Activated T-cell treated with anti-CD3 and anti-CD28 coated beads, Interleukin-2, amount 50 U/mL, for 72 hours (primary cell): ENCODE data around the gene IL17RD. TPM values are rescaled to one million over a fixed set of nuclear protein-coding genes. Genes with fewer than 3 reads are reported as not detected.
A peak's percentile ranks its signal among the peaks of the same experiment; 100 is the strongest.
"Not testable (repeated sequence)": the region's sequence is repeated elsewhere in the genome, so short reads cannot be mapped to it uniquely, and the experiment has no call there.

Source experiments
- ATAC-seq, 2 donors: fragments of 150-1000 bp; cut with Tn5 transposase; replicated peaks in 1 of 2; 2 replicates each; pipeline ENCODE4 v1.10.0; 2021; ENCODE audit warnings: moderate library complexity in 2 of 2, mild to moderate bottlenecking in 1 of 2
- DNase-seq, 2 donors: peaks; one replicate each; pipeline ENCODE4 v3.0.0; 2021 to 2022; ENCODE audit warnings: mixed read lengths in 1 of 2
- H3K27ac Mint-ChIP-seq: one replicate; pipeline ENCODE4 v1.8.0; 2022; ENCODE audit warnings: mild to moderate bottlenecking, moderate library complexity, mixed read lengths
- H3K27me3 Mint-ChIP-seq: one replicate; pipeline ENCODE4 v1.8.0; 2022; ENCODE audit warnings: low read depth, mixed read lengths
- H3K36me3 Mint-ChIP-seq, 2 donors: one replicate each; pipeline ENCODE4 v1.8.0; 2022; ENCODE audit warnings: mixed read lengths in 2 of 2, mild to moderate bottlenecking in 1 of 2; ENCODE audit not compliant: insufficient read depth in 2 of 2
- H3K4me1 Mint-ChIP-seq: one replicate; pipeline ENCODE4 v1.8.0; 2022; ENCODE audit warnings: low read depth, mixed read lengths
- H3K4me3 Mint-ChIP-seq, 2 donors: one replicate each; pipeline ENCODE4 v1.8.0; 2022; ENCODE audit warnings: mild to moderate bottlenecking in 2 of 2, mixed read lengths in 2 of 2, moderate library complexity in 2 of 2
- H3K9me3 Mint-ChIP-seq, 2 donors: one replicate each; pipeline ENCODE4 v1.8.0; 2022; ENCODE audit warnings: mixed read lengths in 2 of 2
- total RNA-seq, 2 donors: library from RNA; stranded (reverse); gene quantifications; one replicate each; pipeline ENCODE4 v1.2.3, GENCODE V29; 2022

Gene IL17RD
- total RNA-seq, 2 donors from 2014 or later = 0.07 to 0.09 TPM

DNA sequence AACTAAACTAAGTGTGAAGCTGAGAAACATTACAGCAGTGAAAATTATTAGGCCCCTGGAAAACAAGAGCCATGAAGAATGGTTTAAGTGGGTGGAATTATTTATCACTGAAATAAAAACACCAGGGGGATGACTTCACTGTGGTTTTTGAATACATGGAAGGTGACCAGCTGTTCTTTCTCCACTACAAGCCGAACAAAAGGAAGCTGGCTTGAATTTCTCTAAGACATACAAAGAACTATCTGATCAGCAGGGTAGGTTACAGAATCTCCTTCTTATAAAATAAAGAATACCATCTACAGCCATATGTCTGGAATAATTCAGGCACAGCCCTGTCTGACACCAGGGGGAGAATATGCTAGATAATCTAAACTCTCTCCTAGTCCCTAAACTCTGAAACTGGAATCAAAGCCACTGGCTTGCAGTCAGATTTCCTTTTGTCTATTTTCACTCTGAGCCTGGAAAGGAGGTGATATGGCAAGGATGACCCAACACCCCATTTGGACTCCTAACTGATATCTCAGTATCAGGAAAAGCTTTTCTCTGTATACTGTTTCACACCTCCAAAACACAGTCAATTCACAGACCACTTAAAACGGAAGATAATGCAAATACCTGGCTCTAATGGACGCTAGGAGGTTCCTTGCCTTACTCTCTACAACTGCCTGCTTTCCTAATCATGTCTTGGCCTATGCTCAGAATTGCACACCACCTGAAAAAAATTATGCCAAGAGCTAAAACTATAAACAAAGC lies 73.5 kb downstream of the IL17RD start:
- H3K9me3 Mint-ChIP-seq = no peaks in the 10 kb centered on the region

DNA sequence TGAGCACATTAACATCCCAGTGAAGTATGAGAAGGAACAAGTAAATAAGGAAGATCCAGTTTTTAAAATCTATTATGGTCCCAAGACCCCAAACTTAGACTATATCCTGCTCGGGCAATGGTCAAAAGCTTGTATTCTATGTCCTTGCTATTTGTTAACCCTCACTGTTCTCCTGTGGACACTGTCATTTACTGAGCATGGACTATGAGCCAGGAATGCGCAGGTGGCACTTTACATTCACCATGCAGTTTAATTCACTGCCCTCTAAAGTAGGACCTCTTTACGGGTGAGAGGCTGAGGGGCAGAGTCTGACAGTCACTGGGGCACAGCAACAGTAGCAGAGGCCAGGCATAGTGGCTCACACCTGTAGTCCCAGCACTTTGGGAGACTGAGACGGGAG lies 76.1 kb downstream of the IL17RD start:
- peaks cover 12% of the 10 kb centered on the region for H3K27me3 Mint-ChIP-seq
- ATAC-seq (no peak), DNase-seq (no peak)
- no peak overlapping the region for H3K4me3 Mint-ChIP-seq
- H3K9me3 Mint-ChIP-seq = no peaks in the 10 kb centered on the region
- H3K27ac Mint-ChIP-seq = no peak overlapping the region
- no peaks in the 10 kb centered on the region for H3K36me3 Mint-ChIP-seq
- no peaks in the 10 kb centered on the region for H3K4me1 Mint-ChIP-seq

More for the DNA sequence above, 73.5 kb downstream of the IL17RD start:
- Mint-ChIP-seq H3K27me3 (peaks cover 7% of the 10 kb centered on the region), H3K36me3 (no peaks in the 10 kb centered on the region), H3K27ac (peak overlapping the region; percentile 20), H3K4me3 (no peak overlapping the region), H3K4me1 (no peaks in the 10 kb centered on the region)
- DNase-seq = no peak
- ATAC-seq = no peak

DNA sequence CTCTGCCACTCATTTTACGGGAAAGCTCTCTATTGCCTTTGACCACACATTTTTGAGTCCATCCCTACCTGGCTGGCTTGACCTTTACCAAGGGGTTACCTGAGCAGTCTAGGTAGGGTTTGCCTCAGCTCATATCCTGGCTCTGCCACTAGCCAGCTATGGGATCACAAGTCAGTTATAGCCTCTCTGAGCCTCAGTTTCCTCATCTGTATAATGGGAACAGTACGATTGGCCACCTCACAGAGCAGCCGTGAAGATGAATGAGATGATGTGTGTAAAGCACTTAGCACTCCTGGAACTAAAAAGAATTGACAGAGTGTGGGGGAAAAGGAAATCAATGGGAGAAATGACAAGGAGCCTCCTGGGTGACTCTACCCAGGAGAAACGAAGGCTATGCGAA lies 76.7 kb downstream of the IL17RD start:
- Mint-ChIP-seq H3K27me3 (peaks cover 12% of the 10 kb centered on the region), H3K4me1 (no peaks in the 10 kb centered on the region), H3K9me3 (no peaks in the 10 kb centered on the region), H3K36me3 (no peaks in the 10 kb centered on the region), H3K4me3 (no peak overlapping the region), H3K27ac (no peak overlapping the region)
- DNase-seq (no peak), ATAC-seq (no peak)

DNA sequence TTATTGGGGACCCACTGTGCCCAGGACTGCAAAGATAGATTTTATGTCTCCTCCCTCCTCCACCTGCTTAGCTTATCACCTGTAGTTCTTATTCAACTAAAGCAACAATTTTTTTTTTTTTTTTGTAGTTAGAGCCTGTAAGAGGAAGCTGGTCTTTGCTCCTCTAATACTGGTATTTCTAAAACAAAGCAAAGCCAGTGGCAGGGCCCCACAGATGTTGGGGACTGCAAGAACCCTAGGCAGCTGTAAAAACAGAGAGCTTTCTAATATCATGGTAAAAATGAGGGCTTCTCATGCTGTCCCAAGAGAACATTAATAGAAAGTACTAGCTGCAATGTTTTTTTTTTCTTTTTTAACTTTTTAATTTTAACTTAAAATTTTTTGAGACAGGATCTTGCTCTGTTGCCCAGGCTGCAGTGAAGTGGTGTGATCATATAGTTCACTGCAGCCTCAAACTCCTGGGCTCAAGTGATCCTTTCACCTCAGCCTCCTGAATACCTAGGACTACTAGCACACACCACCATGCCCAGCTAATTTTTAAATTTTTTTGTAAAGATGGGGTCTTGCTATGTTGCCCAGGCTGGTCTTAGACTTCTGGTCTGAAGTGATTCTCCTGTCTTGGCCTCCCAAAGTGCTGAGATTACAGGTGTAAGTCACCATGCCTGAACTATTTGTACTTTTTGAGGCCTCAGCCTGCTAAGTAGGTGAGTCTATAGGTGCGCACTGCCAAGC lies 77.6 kb downstream of the IL17RD start:
- no peaks in the 10 kb centered on the region for H3K4me1 Mint-ChIP-seq
- H3K4me3 Mint-ChIP-seq = no peak overlapping the region
- H3K9me3 Mint-ChIP-seq = no peaks in the 10 kb centered on the region
- H3K27me3 Mint-ChIP-seq = peaks cover 12% of the 10 kb centered on the region
- DNase-seq (no peak), ATAC-seq (no peak)
- H3K27ac Mint-ChIP-seq = no peak overlapping the region
- no peaks in the 10 kb centered on the region for H3K36me3 Mint-ChIP-seq

DNA sequence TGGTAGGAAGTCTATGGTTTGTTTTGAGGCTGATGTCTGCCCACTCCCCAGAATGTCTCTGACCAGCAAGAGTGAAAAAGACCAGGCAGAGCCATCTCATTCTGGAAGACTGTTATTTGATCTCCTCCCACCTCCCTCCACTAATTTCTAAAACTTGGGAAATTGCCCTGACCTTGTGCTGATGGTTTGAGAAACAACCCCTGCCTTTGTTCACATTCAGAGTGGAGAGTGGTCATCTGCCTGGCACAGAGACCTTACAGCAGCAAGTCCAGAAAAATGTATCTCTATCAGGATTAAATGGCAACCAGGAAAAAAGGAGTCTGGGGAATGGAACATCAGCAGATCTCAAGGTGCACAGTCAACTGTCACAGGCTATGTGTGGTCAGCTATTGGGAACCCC lies 79.0 kb downstream of the IL17RD start:
- H3K9me3 Mint-ChIP-seq = no peaks in the 10 kb centered on the region
- ATAC-seq (no peak), DNase-seq (no peak)
- no peak overlapping the region for H3K27ac Mint-ChIP-seq
- H3K4me3 Mint-ChIP-seq = no peak overlapping the region
- peaks cover 12% of the 10 kb centered on the region for H3K27me3 Mint-ChIP-seq
- no peaks in the 10 kb centered on the region for H3K36me3 Mint-ChIP-seq
- no peaks in the 10 kb centered on the region for H3K4me1 Mint-ChIP-seq

DNA sequence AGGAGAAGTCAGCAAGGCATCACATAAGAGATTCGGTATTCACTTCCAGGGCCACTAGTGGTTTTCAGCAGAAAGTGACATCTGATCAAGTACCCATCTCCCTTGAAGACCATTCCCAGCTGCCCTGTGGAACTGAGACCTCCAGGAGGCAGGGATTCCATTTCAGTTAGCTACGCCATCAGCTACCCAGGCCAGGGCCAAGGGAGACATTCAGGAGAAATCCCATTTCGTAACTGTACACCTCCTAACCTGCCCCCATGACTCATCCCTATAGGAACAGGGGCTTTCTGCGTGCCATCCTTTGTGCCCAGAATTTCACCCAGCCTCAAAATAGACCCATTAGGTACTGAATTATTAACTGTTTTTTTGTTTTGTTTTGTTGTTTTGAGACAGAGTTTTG lies 79.9 kb downstream of the IL17RD start:
- Mint-ChIP-seq H3K27ac (no peak overlapping the region), H3K27me3 (peaks cover 16% of the 10 kb centered on the region), H3K9me3 (no peaks in the 10 kb centered on the region), H3K36me3 (no peaks in the 10 kb centered on the region), H3K4me3 (no peak overlapping the region), H3K4me1 (no peaks in the 10 kb centered on the region)
- ATAC-seq (no peak), DNase-seq (no peak)

DNA sequence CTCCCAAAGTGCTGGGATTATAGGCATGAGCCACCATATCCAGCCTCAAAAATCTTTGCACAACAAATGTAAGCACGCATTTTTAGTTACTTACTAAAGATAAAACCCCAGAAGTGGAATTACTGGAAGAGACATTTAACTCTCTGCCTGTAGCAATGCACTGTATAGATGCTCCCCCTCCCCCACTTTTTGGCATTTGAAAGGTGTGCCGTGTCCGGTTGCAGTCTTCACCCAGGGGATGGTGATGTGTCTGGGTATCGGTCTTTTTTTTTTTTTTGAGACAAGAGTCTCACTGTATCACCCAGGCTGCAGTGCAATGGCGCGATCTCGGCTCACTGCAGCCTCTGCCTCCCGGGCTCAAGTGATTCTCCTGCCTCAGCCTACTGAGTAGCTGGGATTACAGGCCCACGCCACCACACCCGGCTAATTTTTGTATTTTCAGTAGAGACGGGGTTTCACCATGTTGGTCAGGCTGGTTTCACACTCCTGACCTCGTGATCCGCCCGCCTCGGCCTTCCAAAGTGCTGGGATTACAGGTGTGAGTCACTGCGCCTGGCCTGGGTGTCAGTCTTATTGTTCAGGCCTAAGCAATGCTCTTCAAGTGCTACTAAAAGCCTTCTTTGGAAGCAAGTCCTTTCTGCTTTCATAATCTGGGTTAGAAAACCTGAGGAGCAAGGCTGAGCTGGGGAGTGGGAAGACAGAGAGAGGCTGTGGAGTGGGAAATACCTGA lies 81.7 kb downstream of the IL17RD start:
- not testable (repeated sequence) for H3K4me1 Mint-ChIP-seq, H3K36me3 Mint-ChIP-seq, DNase-seq, H3K27ac Mint-ChIP-seq, H3K9me3 Mint-ChIP-seq, H3K4me3 Mint-ChIP-seq, ATAC-seq
- H3K27me3 Mint-ChIP-seq = peaks cover 22% of the 10 kb centered on the region

DNA sequence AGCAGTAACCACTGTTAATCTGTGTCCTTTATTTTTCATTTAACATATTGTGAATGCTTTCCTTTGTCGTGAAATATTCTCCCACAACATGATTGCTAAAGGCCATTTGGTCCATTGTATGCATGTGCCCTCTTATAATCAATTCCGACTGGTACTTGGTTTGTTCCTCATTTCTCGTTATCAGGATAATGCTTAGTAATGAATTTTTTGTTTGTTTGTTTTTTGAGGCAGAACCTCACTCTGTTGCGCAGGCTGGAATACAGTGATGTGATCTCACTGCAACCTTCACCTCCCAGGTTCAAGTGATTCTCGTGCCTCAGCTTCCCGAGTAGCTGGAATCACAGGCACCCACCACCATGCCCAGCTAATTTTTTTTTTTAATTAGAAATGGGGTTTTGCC lies 82.7 kb downstream of the IL17RD start:
- DNase-seq (no peak), ATAC-seq (no peak)
- peaks cover 5% of the 10 kb centered on the region for H3K4me1 Mint-ChIP-seq
- no peak overlapping the region for H3K27ac Mint-ChIP-seq
- H3K36me3 Mint-ChIP-seq = no peaks in the 10 kb centered on the region
- no peaks in the 10 kb centered on the region for H3K9me3 Mint-ChIP-seq
- H3K4me3 Mint-ChIP-seq = no peak overlapping the region
- peaks cover 31% of the 10 kb centered on the region for H3K27me3 Mint-ChIP-seq

DNA sequence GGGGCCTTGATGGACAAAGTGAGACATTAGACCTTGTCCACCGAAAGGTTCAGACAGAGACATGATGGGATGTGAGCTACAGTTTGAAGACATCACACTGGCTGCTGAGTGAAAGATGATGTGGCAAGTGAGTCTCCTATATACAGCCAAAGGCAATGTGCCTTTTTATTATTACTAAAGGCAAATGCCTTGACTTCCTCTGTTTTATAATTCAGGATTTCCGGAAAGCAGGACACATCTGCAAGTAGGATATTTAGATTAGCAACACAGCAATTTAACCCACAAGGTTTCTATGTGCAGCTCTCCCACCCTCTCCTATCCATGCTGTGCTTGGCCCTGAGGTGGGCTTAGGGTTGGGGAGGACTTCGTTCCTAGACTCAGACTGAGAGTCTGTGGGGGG lies 84.0 kb downstream of the IL17RD start:
- peaks cover 44% of the 10 kb centered on the region for H3K27me3 Mint-ChIP-seq
- no peak overlapping the region for H3K27ac Mint-ChIP-seq
- ATAC-seq (no peak), DNase-seq (no peak)
- no peaks in the 10 kb centered on the region for H3K9me3 Mint-ChIP-seq
- H3K36me3 Mint-ChIP-seq = no peaks in the 10 kb centered on the region
- peaks cover 5% of the 10 kb centered on the region for H3K4me1 Mint-ChIP-seq
- no peak overlapping the region for H3K4me3 Mint-ChIP-seq

DNA sequence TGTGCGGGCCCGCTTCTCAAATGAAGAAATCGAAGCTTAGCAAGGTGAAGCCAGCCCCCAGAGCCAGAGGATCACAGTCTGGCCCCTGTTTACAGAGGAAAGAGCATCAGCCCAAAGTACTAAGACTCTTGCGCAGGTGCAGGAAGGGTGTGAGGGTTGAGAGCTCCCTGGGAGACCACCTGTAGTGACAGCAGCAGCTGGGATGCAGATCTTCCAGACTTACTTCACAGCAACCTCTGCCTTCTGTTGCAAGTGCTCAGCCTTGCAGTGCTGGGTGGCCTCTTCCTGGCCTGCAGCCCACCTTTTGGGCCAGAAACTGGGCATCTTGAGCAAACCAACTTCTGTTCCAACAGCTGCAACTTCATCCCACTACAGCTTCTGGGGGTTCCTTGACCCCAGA lies 85.0 kb downstream of the IL17RD start:
- Mint-ChIP-seq H3K4me3 (peak overlapping the region; percentile 27 to 33), H3K27ac (no peak overlapping the region), H3K27me3 (peaks cover 54% of the 10 kb centered on the region), H3K9me3 (no peaks in the 10 kb centered on the region), H3K4me1 (peaks cover 5% of the 10 kb centered on the region), H3K36me3 (no peaks in the 10 kb centered on the region)
- DNase-seq (no peak), ATAC-seq (no peak)

DNA sequence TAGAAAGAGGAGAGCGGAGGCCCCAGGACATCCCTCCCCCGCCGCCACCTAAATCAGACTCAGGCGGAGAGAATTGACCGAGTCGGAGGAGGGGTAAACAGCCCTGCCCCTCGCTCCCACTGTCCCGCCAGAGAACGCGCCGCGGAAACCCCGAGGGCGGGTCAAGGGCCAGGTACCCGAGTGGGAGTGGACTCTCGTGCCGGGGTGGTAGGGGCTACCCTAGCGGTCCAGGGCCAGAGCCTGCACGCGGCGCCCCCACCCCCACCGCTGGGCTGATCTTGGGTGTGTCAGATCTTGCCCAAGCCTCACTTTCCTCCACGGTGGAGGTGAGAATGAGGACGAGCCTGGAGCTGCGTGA lies 85.7 kb downstream of the IL17RD start:
- Mint-ChIP-seq H3K4me1 (peaks cover 5% of the 10 kb centered on the region), H3K27ac (no peak overlapping the region), H3K4me3 (peak overlapping the region in 1 of 2 donors; percentile 48), H3K27me3 (peaks cover 56% of the 10 kb centered on the region), H3K9me3 (no peaks in the 10 kb centered on the region), H3K36me3 (no peaks in the 10 kb centered on the region)
- no peak for DNase-seq
- ATAC-seq = peak in 1 of 2 donors; percentile 2

DNA sequence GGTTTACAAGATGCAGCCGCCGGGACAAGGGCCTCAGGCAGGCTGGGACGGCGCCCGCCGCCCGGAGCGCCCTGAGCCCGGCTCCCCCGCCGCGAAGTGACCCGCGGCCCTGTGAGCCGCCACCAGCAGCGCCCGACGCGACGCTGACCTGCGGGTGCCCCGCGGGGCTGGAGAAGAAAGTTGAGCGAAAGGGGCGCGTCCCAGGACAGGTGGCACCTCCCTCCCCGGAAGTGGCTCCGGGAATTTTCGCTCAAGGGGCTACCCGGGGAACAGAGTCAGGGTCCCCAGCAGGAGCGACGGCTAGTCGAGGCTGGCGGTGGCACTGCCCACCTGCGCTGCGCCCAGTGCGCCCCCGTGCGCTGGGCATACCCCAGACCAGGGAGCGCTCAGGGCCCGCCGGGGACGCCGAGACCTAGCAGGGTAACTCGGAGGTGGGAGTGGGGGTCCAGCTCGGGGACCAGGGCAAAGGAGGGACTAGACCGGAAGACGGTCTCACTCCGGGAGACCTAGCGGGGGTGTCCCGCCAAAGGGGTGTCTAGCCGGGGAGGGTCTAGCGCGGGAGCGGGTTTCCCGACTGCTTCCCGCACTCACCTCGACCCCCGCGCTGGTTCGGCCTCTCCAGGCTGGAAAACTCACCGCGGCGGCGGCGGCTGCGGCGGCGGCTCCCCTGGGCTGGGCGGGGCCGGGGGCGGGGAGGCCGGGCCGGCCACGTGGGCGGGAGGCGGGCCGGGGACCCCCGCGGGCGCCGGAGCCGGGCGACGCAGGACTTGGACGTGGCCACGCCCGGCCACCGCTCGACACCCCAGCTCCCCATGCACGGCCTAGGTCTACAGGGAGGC lies 86.3 kb downstream of the IL17RD start:
- H3K4me1 Mint-ChIP-seq = peaks cover 5% of the 10 kb centered on the region
- peak; percentile 58 to 62 for ATAC-seq
- no peaks in the 10 kb centered on the region for H3K9me3 Mint-ChIP-seq
- H3K27me3 Mint-ChIP-seq = peaks cover 59% of the 10 kb centered on the region
- no peak overlapping the region for H3K27ac Mint-ChIP-seq
- H3K36me3 Mint-ChIP-seq = no peaks in the 10 kb centered on the region
- DNase-seq = peak; percentile 22 to 35
- peak overlapping the region; percentile 63 to 81 for H3K4me3 Mint-ChIP-seq

DNA sequence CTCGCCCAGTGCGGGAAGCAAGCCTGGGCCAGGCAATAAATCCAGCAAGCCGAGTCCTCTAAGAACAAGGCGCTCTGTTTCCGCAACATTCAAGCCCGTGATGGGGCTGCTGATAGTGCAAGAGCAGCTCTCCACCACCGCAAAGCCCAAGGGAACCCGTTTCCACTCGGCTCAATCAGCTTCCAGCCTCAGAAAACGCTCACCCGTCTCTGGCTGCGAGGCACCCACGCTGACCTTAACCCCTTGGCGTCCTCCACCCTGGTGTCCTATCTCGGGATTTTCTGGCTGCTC lies 86.9 kb downstream of the IL17RD start:
- peaks cover 59% of the 10 kb centered on the region for H3K27me3 Mint-ChIP-seq
- ATAC-seq (peak; percentile 43 to 49), DNase-seq (peak in 1 of 2 donors; percentile 13)
- peaks cover 5% of the 10 kb centered on the region for H3K4me1 Mint-ChIP-seq
- H3K9me3 Mint-ChIP-seq = no peaks in the 10 kb centered on the region
- no peak overlapping the region for H3K27ac Mint-ChIP-seq
- peak overlapping the region; percentile 63 to 81 for H3K4me3 Mint-ChIP-seq
- no peaks in the 10 kb centered on the region for H3K36me3 Mint-ChIP-seq
